Kidney glomerular epithelial cell (primary cell): ENCODE results near the gene CRADD.
"Not testable (repeated sequence)": the region's sequence is repeated elsewhere in the genome, so short reads cannot be mapped to it uniquely, and the experiment has no call there.

Experiments
- DNase-seq: peaks from one replicate; lab custom pipeline; 2025; lab: John Stamatoyannopoulos, UW

Gene CRADD

GRCh38 chr12:93737457-93738198 lies 60.5 kb downstream of the CRADD start:
- no peak for DNase-seq

- no peak for DNase-seq
These were observed 61.3 kb downstream of the CRADD start for GRCh38 chr12:93738199-93739058.

- DNase-seq = no peak
These were observed 63.6 kb downstream of the CRADD start for GRCh38 chr12:93740751-93741150.

GRCh38 chr12:93741659-93742109 lies 64.5 kb downstream of the CRADD start:
- peak; percentile 32 for DNase-seq

GRCh38 chr12:93742110-93742934 lies 65.1 kb downstream of the CRADD start:
- peak; percentile 76 for DNase-seq

GRCh38 chr12:93743229-93743998 lies 66.2 kb downstream of the CRADD start:
- DNase-seq = no peak

GRCh38 chr12:93743999-93744689 lies 67.0 kb downstream of the CRADD start:
- no peak for DNase-seq

- DNase-seq = no peak
These were observed 68.1 kb downstream of the CRADD start for GRCh38 chr12:93745286-93745685.

GRCh38 chr12:93746572-93747168 lies 69.5 kb downstream of the CRADD start:
- no peak for DNase-seq

- no peak for DNase-seq
These were observed 71.7 kb downstream of the CRADD start for GRCh38 chr12:93748672-93749383.

GRCh38 chr12:93749515-93749914 lies 72.3 kb downstream of the CRADD start:
- DNase-seq = no peak

- no peak for DNase-seq
These were observed 72.9 kb downstream of the CRADD start for GRCh38 chr12:93750056-93750455.

GRCh38 chr12:93751864-93752610 lies 74.9 kb downstream of the CRADD start:
- DNase-seq = no peak

GRCh38 chr12:93753285-93753684 lies 76.1 kb downstream of the CRADD start:
- no peak for DNase-seq

GRCh38 chr12:93753838-93754429 lies 76.8 kb downstream of the CRADD start:
- DNase-seq = no peak

GRCh38 chr12:93754859-93755258 lies 77.7 kb downstream of the CRADD start:
- not testable (repeated sequence) for DNase-seq

- DNase-seq = no peak
These were observed 79.1 kb downstream of the CRADD start for GRCh38 chr12:93756288-93756687.
